IPS DF 19.7 (cell line): ENCODE results near the gene PPIF.

ENCODE experiments used
- DNase-seq: peaks from one replicate; pipeline ENCODE4 v3.0.0-alpha.2; 2013; ENCODE audit warnings: low read depth, low spot score

PPIF gene

DNA sequence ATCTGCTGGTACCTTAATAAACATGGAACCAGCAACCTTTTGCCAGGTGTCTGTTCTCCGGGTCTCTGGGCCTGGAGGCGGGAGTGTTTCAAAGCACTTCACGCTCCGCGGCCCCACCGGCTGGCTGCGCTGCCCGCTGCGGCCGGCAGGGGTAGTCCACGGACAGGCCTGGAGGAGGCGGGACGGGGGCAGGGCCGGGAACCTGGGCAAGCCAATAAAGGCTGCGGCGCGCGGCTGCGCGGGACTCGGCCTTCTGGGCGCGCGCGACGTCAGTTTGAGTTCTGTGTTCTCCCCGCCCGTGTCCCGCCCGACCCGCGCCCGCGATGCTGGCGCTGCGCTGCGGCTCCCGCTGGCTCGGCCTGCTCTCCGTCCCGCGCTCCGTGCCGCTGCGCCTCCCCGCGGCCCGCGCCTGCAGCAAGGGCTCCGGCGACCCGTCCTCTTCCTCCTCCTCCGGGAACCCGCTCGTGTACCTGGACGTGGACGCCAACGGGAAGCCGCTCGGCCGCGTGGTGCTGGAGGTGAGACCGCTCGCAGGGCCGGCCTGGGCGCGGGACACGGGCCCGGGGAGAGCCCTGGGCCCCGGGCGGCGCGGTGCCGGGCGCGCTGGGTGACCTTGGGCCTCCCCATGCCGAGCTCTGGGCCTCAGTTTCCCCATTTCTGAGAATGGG, at the start of gene PPIF:
Gene PPIF, plus strand, starts transcription at position 244 of the 668 bp plus-strand sequence. Its CDS starts 80 bp downstream, at position 324.
- DNase-seq: peak; percentile 33

GRCh38 chr10:79298403-79299244, 48.6 kb upstream of the PPIF start:
- DNase-seq: no peak

- DNase-seq: no peak
Measured at GRCh38 chr10:79299397-79300241, 47.6 kb upstream of the PPIF start.

DNA sequence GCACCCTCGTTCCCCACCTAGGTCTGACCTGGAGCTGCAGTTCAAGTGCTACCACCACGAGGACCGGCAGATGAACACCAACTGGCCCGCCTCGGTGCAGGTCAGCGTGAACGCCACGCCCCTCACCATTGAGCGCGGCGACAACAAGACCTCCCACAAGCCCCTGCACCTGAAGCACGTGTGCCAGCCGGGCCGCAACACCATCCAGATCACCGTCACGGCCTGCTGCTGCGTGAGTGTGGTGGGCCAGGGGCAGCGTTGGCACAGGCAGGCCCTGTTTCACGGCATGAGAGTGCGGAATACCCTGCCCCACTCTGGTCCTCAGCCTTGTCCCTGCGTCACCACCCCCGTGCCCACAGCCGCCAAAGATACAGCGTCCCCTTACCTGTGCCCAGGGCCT, 46.6 kb upstream of the PPIF start:
- no peak for DNase-seq

DNA sequence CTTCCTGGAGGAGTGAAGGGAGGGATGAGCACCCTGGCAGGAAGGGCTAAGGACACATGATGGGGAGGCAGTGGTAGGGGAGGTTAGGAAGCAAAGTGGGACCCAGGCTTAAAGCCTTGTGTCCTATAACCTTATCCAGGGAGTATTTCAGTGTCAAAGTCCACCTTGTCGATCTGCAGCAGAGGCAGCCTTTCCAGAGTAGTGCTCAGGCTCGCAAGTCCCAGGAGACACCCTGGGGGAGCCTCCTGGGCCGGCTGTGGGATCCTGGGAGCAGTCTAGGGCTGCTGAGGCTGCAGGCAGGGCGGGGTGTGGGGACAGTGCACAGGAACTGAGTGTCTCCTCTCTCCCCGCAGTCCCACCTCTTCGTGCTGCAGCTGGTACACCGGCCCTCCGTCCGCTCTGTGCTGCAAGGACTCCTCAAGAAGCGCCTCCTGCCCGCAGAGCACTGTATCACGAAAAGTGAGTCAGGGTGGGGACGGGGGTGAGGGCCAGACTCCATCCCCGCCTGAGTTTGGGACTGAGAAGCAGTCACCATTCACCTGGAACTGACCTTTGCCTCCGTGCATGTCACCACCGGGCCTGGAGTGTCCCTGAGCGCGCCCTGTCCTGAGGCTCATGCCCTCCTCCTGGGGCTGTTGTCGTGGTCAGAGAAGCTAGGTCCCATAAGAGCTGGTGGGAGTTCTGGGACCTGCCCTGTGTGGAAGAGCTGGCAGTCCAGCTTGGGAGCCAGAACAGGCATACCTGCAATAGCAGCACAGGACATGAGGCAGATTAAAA, 45.3 kb upstream of the PPIF start:
- no peak for DNase-seq

GRCh38 chr10:79303631-79304478, 43.4 kb upstream of the PPIF start:
- no peak for DNase-seq

DNA sequence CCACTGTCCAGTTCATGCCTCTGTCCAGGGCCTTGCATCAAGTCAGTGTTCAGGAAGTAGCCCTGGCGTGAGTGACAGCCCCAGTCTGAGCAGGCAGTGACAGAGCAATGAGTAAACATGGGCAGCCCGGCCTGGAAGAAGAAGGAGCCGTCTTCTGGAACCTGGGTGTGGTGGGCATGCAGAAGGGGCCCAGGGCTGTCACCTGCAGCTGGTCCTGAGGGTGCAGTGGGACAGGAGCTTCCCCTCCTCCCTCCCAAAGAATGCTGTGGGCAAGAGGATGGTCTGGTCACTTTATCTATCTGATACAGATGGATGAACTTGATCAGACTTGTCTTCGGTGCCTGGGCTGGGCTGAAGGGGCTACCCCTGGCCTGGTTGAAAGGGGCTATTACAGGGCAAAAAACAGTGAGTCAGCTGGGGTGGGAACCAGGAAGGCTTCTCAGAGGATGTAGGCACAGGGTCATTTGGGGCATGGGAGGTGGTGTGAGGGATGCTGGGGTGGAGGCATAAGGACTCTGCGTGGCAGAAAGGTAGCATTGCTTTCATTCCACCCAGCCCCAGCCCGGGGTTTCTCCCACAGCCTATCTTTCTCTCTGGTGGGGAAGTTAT, 42.7 kb upstream of the PPIF start:
- DNase-seq: no peak

- no peak for DNase-seq
Measured at GRCh38 chr10:79305515-79305914, 41.8 kb upstream of the PPIF start.

DNA sequence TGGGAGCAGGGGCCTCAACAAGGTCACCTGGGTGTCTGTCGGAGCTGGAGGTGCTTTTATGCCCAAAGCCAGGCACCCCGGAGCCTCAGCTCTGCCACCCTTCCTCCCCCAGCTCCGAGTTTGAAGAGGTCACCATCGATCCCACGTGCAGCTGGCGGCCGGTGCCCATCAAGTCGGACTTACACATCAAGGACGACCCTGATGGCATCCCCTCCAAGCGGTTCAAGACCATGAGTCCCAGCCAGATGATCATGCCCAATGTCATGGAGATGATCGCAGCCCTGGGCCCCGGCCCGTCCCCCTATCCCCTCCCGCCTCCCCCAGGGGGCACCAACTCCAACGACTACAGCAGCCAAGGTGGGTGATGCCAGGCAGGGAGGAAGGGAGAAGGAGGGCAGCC, 41.3 kb upstream of the PPIF start:
- DNase-seq: no peak

GRCh38 chr10:79306644-79307220, 40.5 kb upstream of the PPIF start:
- DNase-seq: no peak

GRCh38 chr10:79308016-79308415, 39.3 kb upstream of the PPIF start:
- no peak for DNase-seq

- DNase-seq: no peak
Measured at GRCh38 chr10:79308969-79309665, 38.2 kb upstream of the PPIF start.

DNA sequence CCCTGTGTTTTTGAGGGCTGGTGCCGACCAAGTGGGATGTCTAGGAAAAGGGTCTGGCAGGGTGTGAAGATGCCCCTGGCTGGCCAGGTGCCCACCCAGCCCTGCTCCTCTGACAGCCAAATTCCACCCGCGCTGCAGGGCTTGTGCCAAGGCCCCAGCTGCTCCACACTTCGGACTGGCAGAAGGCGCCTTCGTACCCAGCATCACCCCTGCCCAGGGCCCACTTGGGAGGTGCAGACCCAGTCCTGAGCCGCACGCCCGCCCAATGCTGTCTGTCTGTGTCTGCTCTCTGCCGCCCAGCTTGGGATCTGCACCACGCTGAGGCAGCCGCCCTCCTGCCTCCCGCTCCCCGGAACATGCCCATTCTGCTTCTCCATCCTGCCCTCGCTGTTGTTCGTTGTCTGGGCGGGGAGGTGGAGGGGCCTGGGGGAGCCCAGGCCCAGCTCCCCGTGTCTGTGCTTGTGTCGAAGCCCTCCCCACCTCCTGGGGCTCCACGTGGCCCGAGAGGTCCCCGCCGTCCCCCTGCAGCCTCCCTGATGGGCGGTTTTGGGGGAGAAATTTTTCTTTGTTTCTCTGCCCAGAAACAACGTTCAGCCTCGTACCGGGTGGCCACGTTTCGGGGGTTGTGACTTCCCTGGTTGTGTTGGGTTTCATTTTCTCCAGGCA, 36.9 kb upstream of the PPIF start:
- no peak for DNase-seq

GRCh38 chr10:79310911-79311573, 36.2 kb upstream of the PPIF start:
- no peak for DNase-seq

- DNase-seq: no peak
Measured at GRCh38 chr10:79311581-79312407, 35.5 kb upstream of the PPIF start.

GRCh38 chr10:79312601-79313187, 34.6 kb upstream of the PPIF start:
- DNase-seq: no peak

- no peak for DNase-seq
Measured at GRCh38 chr10:79313320-79313719, 33.9 kb upstream of the PPIF start.
